ENCODE data around the gene VPS35L. TPM values are rescaled to one million over a fixed set of nuclear protein-coding genes. Genes with fewer than 3 reads are reported as not detected.

VPS35L gene
- 29.5 to 34.1 TPM (median 31.6 TPM) in 5 replicates for total RNA-seq (2022; extraction: Qiagen RNA extraction)

GRCh38 chr16:19555186-19555937, at the start of gene VPS35L:
TSS of gene VPS35L (plus strand) at chr16:19555703. CDS start at chr16:19555730, 27 bp downstream.

GRCh38 chr16:19521471-19522396, 33.8 kb upstream of the VPS35L start, which contains the start of gene GDE1:
TSS of gene GDE1 (minus strand) at chr16:19522098. CDS start at chr16:19521964, 134 bp downstream.

GRCh38 chr16:19523559-19524355, 31.7 kb upstream of the VPS35L start, which contains the start of gene CCP110:
TSS of gene CCP110 (plus strand) at chr16:19523942. CDS start at chr16:19527882, 3,940 bp downstream.

GRCh38 chr16:19717741-19718623, 162.5 kb downstream of the VPS35L start, which contains the start of the genes IQCK and KNOP1:
TSS of gene IQCK (plus strand) at chr16:19718271. CDS start at chr16:19718307, 36 bp downstream.
TSS of gene KNOP1 (minus strand) at chr16:19718227. CDS start at chr16:19715035, 3,192 bp downstream.

Other genes starting within 250 kb of the VPS35L start
- gene TMC5, start 137.8 kb upstream of the VPS35L start, total RNA-seq (2022; extraction: Qiagen RNA extraction): 4.4 to 6.0 TPM (median 4.8 TPM) in 5 replicates
- 71.8 to 82.3 TPM (median 78.9 TPM) in 5 replicates for gene GDE1, start 33.6 kb upstream of the VPS35L start, total RNA-seq (2022; extraction: Qiagen RNA extraction)
- 6.3 to 10.6 TPM (median 8.4 TPM) in 5 replicates for gene CCP110, start 31.8 kb upstream of the VPS35L start, total RNA-seq (2022; extraction: Qiagen RNA extraction)
- 37.7 to 45.4 TPM (median 42.5 TPM) in 5 replicates for gene KNOP1, start 162.5 kb downstream of the VPS35L start, total RNA-seq (2022; extraction: Qiagen RNA extraction)
- 9.2 to 11.0 TPM (median 10.2 TPM) in 5 replicates for gene IQCK, start 162.6 kb downstream of the VPS35L start, total RNA-seq (2022; extraction: Qiagen RNA extraction)